Left lung (tissue), 10 donors: ENCODE data around the gene ACSS3. TPM values are rescaled to one million over a fixed set of nuclear protein-coding genes. Genes with fewer than 3 reads are reported as not detected.

Experiments used
- ATAC-seq: fragments of 200-7000 bp; cut with Tn5 transposase; one replicate; pipeline ENCODE4 v1.9.1; 2020; ENCODE audit warnings: moderate library complexity
- DNase-seq, 4 donors: peaks; one replicate each; pipeline ENCODE4 v3.0.0-alpha.2; 2013 to 2020
- H3K27ac ChIP-seq, 2 donors: fragments of 200-600 bp; sonication (generic) in 1 of 2; one replicate each; pipeline versions ENCODE4 v1.5.0 to v1.8.0; 2020 to 2021
- H3K27me3 ChIP-seq, 2 donors: fragments of 200-600 bp; sonication (generic) in 1 of 2; one replicate each; pipeline versions ENCODE4 v1.5.0 to v1.8.0; 2020 to 2021
- H3K36me3 ChIP-seq, 2 donors: fragments of 200-600 bp; sonication (generic) in 1 of 2; one replicate each; pipeline versions ENCODE4 v1.5.0 to v1.8.0; 2020 to 2021
- H3K4me1 ChIP-seq, 2 donors: fragments of 200-600 bp; one replicate each; pipeline ENCODE4 v1.8.0; 2021
- H3K4me3 ChIP-seq, 2 donors: fragments of 200-600 bp; sonication (generic) in 1 of 2; one replicate each; pipeline versions ENCODE4 v1.5.0 to v1.8.0; 2020 to 2021; ENCODE audit warnings: mild to moderate bottlenecking in 1 of 2
- H3K9me3 ChIP-seq, 2 donors: fragments of 200-600 bp; sonication (generic) in 1 of 2; one replicate each; pipeline versions ENCODE4 v1.5.0 to v1.8.0; 2020 to 2021
- CTCF ChIP-seq, 2 donors: fragments of 200-600 bp; sonication (generic) in 1 of 2; IDR thresholded peaks; one replicate each; pipeline versions ENCODE4 v1.5.0 to v1.8.0; 2021; ENCODE audit warnings: antibody characterized with exemption in 2 of 2
- intact Hi-C, 2 donors: fragments of 100-400 bp; cut with DNase I; formaldehyde crosslinking; loops; one replicate each; pipeline versions ENCODE4 v1.11.2 to v1.14.2; 2022
- polyA plus RNA-seq, 6 donors: library from polyadenylated mRNA; unstranded; fragments of 120-200 nt; gene quantifications; one replicate each; pipeline ENCODE4 v1.2.1, GENCODE V29; 2013; ENCODE audit not compliant: insufficient read length in 6 of 6
- total RNA-seq, 2 donors: library from RNA; stranded (reverse); fragmentation: NEBNext Ultra II Directional; extraction: Animal tissue kit (Norgen Biotek cat#: 25700); gene quantifications; one replicate each; pipeline ENCODE4 v1.2.1, GENCODE V29; 2021
- donor health status: DM: no; HTN: yes; CAD: no.
- donor health status: DM: no; HTN: no; CAD: no.

The ACSS3 gene
- total and polyA plus RNA-seq, 8 donors = 22.9 to 42.7 (median 30.1) TPM

- Histone ChIP-seq H3K36me3 (peaks cover 0 to 3% of the 10 kb centered on the region in 2 donors), H3K9me3 (no peaks in the 10 kb centered on the region), H3K27me3 (no peaks in the 10 kb centered on the region), H3K27ac (no peak overlapping the region), H3K4me1 (no peaks in the 10 kb centered on the region), H3K4me3 (no peak overlapping the region)
- TF ChIP-seq CTCF (IDR thresholded peaks at IDR 0.05) = no peak
- no peak for ATAC-seq
- intact Hi-C loops = no loop called here
- DNase-seq = no peak
These were observed 86.9 kb downstream of the ACSS3 start for GRCh38 chr12:81164827-81165226.

GRCh38 chr12:81166790-81167189 lies 88.9 kb downstream of the ACSS3 start:
- Histone ChIP-seq H3K4me1 (no peaks in the 10 kb centered on the region), H3K36me3 (no peaks in the 10 kb centered on the region), H3K4me3 (no peak overlapping the region), H3K27ac (no peak overlapping the region), H3K27me3 (no peaks in the 10 kb centered on the region), H3K9me3 (no peaks in the 10 kb centered on the region)
- DNase-seq (no peak), ATAC-seq (no peak)
- no peak for TF ChIP-seq CTCF (IDR thresholded peaks at IDR 0.05)
- intact Hi-C loops = no loop called here

- H3K4me1 ChIP-seq = no peaks in the 10 kb centered on the region
- H3K4me3 ChIP-seq = no peak overlapping the region
- no peak for TF ChIP-seq CTCF (IDR thresholded peaks at IDR 0.05)
- ATAC-seq = no peak
- H3K9me3 ChIP-seq = no peaks in the 10 kb centered on the region
- no peaks in the 10 kb centered on the region for H3K27me3 ChIP-seq
- intact Hi-C loops = no loop called here
- H3K27ac ChIP-seq = no peak overlapping the region
- DNase-seq = no peak
- H3K36me3 ChIP-seq = no peaks in the 10 kb centered on the region
These were observed 89.8 kb downstream of the ACSS3 start for GRCh38 chr12:81167694-81168093.

- Histone ChIP-seq H3K27ac (no peak overlapping the region), H3K36me3 (no peaks in the 10 kb centered on the region), H3K9me3 (no peaks in the 10 kb centered on the region), H3K4me1 (no peaks in the 10 kb centered on the region), H3K27me3 (no peaks in the 10 kb centered on the region), H3K4me3 (no peak overlapping the region)
- TF ChIP-seq CTCF (IDR thresholded peaks at IDR 0.05) = no peak
- ATAC-seq = no peak
- DNase-seq = no peak
- intact Hi-C loops = no loop called here
These were observed 90.6 kb downstream of the ACSS3 start for GRCh38 chr12:81168445-81168844.

- Histone ChIP-seq H3K9me3 (no peaks in the 10 kb centered on the region), H3K4me3 (no peak overlapping the region), H3K36me3 (no peaks in the 10 kb centered on the region), H3K27me3 (no peaks in the 10 kb centered on the region), H3K27ac (no peak overlapping the region), H3K4me1 (no peaks in the 10 kb centered on the region)
- ATAC-seq (no peak), DNase-seq (no peak)
- no peak for TF ChIP-seq CTCF (IDR thresholded peaks at IDR 0.05)
- intact Hi-C loops = no loop called here
These were observed 92.2 kb downstream of the ACSS3 start for GRCh38 chr12:81170072-81170471.
